ENCODE data around the gene TUBD1.
"Not testable (repeated sequence)": the region's sequence is repeated elsewhere in the genome, so short reads cannot be mapped to it uniquely, and the experiment has no call there.

The TUBD1 gene

GRCh38 chr17:59858167-59858816, 34.5 kb downstream of the TUBD1 start:
- H3K4me3 ChIP-seq = no peak overlapping the region
- no peak for TF ChIP-seq CTCF (IDR thresholded peaks at IDR 0.05)
- peaks cover 0 to 23% (median 9%) of the 10 kb centered on the region in 4 donors for H3K4me1 ChIP-seq
- H3K36me3 ChIP-seq = peaks cover 19 to 23% (median 21%) of the 10 kb centered on the region in 3 donors
- intact Hi-C loops (cut with DNase I; ENCODE audit: low total_unique reads) = no loop called here
- H3K27me3 ChIP-seq = no peaks in the 10 kb centered on the region
- H3K9me3 ChIP-seq = no peaks in the 10 kb centered on the region
- H3K27ac ChIP-seq = no peak overlapping the region
- DNase-seq = no peak

DNA sequence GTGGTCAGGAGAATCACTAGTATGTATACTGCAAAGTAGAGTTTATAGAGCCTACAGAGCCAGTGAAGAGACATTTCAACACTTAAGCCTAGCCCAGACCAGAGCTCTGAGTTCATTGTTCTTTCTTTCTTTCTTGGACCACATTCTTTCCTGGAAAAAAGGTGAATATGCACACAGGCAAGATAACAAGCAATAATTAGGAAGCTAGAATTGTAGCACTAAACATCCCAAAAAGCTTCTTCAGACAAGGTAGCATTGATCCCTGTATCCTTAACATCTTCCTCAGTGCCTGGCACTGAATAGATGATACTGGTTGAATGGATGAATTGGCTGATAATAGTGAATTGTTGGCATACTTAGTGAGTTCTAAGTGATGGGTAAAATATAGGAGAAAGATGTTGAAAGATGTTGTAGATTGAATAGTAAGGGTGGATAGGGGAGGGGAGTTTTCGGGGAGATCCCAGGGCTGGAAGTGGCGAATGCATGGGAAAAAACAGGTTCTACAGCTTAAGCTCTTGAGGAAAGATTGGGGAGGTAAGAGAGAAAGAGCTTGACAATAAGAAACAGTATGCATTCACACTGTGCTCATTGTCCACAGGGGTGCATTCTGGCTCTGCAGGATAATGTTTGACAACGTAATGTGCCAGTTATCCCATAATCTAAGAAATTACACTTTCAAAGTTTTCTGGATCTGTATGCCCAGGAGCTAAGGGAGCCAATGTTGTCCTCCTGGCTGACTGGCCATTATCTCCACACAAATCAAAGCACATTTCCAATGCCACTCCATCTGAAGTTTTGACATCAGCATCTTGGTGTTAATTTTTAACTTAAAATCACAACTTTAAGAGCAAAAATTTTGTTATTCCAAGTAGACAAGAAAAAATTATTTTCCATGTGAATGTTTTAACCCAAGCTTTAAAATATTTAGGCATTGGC, 35.6 kb downstream of the TUBD1 start:
- no peak overlapping the region for H3K4me3 ChIP-seq
- no peak for DNase-seq
- H3K4me1 ChIP-seq = peaks cover 0 to 35% (median 15%) of the 10 kb centered on the region in 4 donors
- H3K27me3 ChIP-seq = no peaks in the 10 kb centered on the region
- no peak for TF ChIP-seq CTCF (IDR thresholded peaks at IDR 0.05)
- no peak overlapping the region for H3K27ac ChIP-seq
- peaks cover 10 to 18% (median 12%) of the 10 kb centered on the region in 3 donors for H3K36me3 ChIP-seq
- no peaks in the 10 kb centered on the region for H3K9me3 ChIP-seq
- intact Hi-C loops (cut with DNase I; ENCODE audit: low total_unique reads) = no loop called here

DNA sequence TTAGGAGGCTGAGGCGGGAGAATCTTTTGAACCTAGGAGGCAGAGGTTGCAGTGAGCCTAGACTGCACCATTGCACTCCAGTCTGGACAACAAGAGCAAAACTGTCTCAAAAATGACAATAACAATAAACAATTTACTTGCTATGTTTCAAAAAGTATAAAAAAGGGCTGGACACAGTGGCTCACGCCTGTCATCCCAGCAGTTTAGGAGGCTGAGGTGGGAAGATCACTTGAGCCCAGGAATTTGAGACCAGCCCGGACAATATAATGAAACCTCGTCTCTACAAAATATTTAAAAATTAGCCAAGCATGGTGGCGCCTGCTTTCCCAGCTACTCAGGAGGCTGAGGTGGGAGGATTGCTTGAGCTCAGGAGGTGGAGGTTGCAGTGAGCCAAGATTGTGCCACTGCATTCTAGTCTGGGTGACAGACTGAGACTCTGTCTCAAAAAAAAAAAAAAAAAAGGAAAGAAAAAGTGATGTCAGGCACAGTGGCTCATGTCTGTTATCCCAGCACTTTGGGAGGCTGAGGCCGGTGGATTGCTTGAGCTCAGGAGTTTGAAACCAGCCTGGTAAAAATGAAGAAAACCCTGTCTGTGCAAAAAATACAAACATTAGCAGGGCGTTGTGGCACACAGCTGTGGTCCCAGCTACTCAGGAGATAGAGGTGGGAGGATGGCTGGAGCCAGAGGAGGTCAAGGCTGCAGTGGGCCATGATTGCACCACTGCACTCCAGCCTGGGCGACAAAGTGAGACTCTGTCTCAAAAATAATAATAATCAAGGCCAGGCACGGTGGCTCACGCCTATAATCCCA, 38.6 kb downstream of the TUBD1 start:
- H3K36me3 ChIP-seq; H3K27me3 ChIP-seq; H3K9me3 ChIP-seq; intact Hi-C loops (cut with DNase I; ENCODE audit: low total_unique reads); H3K4me3 ChIP-seq: not testable (repeated sequence)
- peak in 1 of 2 donors; percentile 46 for DNase-seq
- peak overlapping the region; percentile 58 to 72 for H3K27ac ChIP-seq
- peaks cover 0 to 51% (median 27%) of the 10 kb centered on the region in 4 donors for H3K4me1 ChIP-seq

DNA sequence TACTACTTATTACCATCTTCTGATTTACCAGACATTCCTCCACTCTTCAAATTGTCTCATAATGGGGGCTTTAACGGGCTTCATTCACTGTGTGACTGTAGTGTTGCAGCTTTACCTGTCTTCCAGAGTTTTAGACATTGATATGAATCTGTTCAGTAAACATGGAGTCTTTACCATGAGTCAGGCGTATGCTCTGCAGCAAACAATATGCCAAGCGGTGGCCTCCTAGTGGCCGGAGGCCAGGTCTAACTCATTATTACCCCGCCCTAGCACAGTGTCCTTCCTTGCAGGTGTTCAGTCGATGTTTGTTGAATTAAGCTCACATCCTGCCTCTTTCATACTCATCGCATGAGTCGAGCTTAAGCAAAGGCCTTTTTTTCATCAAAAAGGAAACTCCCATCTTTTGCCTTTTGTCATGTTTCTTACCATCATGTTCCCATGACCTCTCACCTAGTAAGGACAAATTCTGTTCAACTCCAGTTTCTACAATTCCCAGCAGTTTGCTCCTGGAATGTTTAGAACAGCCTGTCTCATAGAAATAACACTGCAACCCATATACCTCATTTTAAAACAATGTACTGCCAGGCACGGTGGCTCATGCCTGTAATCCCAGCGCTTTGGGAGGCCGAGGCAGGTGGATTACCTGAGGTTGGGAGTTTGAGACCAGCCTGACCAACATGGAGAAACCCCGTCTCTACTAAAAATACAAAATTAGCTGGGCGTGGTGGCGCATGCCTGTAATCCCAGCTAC, 39.4 kb downstream of the TUBD1 start:
- H3K27ac ChIP-seq = peak overlapping the region; percentile 58 to 72
- H3K9me3 ChIP-seq = no peaks in the 10 kb centered on the region
- peak in 1 of 2 donors; percentile 46 for DNase-seq
- peaks cover 0 to 59% (median 30%) of the 10 kb centered on the region in 4 donors for H3K4me1 ChIP-seq
- H3K4me3 ChIP-seq = no peak overlapping the region
- H3K36me3 ChIP-seq = no peaks in the 10 kb centered on the region
- TF ChIP-seq CTCF (IDR thresholded peaks at IDR 0.05) = no peak
- no peaks in the 10 kb centered on the region for H3K27me3 ChIP-seq
- intact Hi-C loops (cut with DNase I; ENCODE audit: low total_unique reads) = no loop called here

GRCh38 chr17:59852847-59853167, 39.9 kb downstream of the TUBD1 start:
- intact Hi-C loops (cut with DNase I; ENCODE audit: low total_unique reads); H3K4me3 ChIP-seq; H3K27me3 ChIP-seq; H3K36me3 ChIP-seq; H3K9me3 ChIP-seq: not testable (repeated sequence)
- H3K4me1 ChIP-seq = peaks cover 0 to 63% (median 31%) of the 10 kb centered on the region in 4 donors
- H3K27ac ChIP-seq = peak overlapping the region; percentile 58 to 72
- peak in 1 of 2 donors; percentile 42 for DNase-seq
